Stimulated activated CD8-positive, alpha-beta memory T cell treated with anti-CD3 and anti-CD28 coated beads, Interleukin-4, amount 100 ng/mL, for 4 hours (primary cell): Measurements from ENCODE around the gene SVOPL.

Experiments used
- DNase-seq, 2 donors: peaks; one replicate each; pipeline ENCODE4 v3.0.0-alpha.2; 2020; ENCODE audit warnings: low read depth in 2 of 2, low spot score in 1 of 2

SVOPL gene

DNA sequence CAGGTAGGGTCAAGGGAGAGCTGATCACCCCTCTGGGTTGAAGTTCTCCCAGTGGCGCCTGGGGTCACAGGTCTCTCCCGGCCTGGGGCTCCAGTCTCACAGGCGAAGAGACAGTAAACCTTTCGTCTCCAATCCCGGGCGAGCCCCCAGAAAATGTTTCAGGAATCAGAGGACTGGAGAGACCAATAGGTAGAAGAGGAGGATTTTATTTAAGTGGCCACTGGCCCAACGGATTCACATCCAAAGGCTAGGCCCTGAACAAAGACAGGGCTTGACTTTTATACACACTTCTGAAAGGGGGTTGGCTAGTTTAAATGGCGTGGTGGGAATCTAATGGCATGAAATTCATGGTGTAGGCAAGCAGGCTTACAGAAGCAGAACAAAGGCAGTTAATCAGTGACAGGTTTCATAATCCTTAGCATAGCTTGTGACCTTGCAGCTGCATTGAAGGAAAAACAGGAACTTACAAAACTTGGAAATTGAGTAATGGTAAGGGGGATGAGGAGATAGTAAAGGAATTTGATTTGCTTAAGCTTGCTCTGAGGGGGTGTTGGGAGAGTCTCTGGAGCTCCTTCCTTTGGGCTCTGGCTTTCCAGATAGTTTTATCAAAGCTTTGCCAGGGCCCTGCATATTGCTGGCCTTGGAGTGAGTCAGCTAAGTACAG, 135.6 kb downstream of the SVOPL start:
- no peak for DNase-seq

- no peak for DNase-seq
Measured at GRCh38 chr7:138565071-138565450, 136.1 kb downstream of the SVOPL start.

DNA sequence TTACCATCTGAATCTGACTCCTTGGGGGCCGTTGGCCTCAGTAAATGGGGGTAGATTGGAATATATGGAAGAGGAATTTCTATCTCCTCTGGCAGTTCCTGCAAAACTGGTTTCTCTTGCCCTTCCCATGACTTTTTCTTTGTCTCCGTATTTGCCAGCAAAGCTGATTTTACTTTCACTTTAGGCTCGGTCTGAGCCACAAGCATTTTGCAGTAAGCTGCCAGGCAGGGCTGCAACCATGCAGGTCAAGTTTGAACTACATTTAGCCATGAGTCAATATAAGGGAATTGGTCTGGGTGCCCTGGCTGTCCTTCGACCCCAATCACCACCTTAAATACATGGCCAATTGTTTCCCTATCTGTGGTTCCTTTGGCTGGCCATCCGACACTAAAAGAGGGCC, 136.8 kb downstream of the SVOPL start:
- no peak for DNase-seq

- no peak for DNase-seq
Measured at GRCh38 chr7:138563808-138564207, 137.4 kb downstream of the SVOPL start.

- DNase-seq: no peak
Measured at GRCh38 chr7:138559448-138559847, 141.7 kb downstream of the SVOPL start.

DNA sequence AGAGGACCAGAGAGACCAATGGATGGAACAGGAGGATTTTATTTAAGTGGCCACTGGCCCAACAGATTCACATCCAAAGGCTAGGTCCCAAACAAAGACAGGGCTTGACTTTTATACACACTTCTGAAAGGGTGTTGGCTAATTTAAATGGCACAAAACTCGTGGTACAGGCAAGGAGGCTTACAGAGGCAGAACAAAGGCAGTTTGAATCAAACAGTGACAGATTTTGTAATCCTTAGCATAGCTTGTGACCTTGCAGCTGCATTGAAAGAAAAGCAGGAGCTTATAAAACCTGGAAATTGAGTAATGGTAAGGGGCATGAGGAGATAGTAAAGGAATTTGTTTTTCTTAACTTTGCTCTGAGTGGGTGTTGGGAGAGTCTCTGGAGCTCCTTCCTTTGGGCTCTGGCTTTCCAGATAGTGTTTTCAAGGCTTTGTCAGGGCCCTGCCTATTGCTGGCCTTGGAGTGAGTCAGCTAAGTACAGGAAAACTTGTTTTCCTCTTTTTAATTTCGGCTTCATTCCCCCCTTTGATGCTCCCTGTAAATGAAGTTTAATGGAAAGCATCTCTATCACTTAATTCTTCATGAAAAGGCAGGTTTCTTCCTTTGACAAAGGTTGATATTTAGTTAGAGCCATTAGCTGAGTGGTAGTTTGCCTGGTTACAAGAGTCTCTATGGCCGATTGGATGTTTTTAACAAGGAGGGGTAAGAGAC, 144.2 kb downstream of the SVOPL start:
- DNase-seq: no peak

GRCh38 chr7:138555684-138556083, 145.5 kb downstream of the SVOPL start:
- no peak for DNase-seq

DNA sequence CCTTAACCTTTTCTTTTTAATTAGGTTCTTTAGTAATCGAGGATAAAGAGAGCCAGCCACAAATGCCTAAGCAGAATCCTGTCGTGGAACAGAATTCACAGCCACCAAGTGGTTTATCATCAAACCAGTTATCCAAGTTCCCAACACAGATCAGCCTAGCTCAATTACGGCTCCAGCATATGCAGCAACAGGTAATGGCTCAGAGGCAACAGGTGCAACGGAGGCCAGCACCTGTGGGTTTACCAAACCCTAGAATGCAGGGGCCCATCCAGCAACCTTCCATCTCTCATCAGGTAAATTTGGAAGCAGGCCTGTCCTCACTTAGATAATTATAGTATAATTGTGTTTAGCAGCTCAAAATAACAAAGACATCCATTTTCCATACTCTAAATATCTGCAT, 146.5 kb downstream of the SVOPL start:
- DNase-seq: no peak

GRCh38 chr7:138553805-138554204, 147.4 kb downstream of the SVOPL start:
- no peak for DNase-seq

DNA sequence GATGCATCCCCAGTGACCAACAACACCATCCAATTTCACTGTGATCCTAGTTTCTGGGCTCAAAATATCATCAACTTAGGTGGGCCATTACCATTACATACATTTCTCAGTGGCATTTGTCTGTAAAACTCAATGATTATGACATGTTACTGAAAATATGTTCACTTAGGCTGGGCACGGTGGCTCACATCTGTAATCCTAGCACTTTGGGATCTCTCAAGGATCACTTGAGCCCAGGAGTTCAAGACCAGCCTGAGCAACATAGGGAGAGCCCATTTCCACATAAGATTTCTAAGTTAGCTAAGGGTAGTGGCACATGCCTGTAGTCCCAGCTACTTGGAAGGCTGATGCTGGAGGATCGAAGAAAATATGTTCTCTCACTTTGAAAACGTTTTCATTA, 150.1 kb downstream of the SVOPL start:
- no peak for DNase-seq

DNA sequence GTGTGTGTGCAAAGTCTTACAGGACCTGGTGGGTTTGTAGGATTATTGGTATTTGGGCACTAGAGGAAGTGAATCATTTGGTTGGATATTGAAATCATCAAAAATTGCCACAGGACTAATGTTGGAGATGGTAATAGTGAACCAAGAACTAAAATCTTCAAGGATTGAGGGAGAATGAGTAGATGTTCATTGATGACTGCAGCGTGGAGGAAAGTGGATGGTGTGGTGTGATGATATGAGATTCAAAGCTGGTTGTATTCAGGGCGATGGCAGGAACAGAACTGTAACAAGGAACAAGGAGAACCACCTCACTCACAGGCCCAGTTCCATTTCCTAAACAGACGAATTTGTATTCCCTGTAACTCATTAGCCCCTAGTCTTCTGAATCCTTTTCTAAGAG, 150.8 kb downstream of the SVOPL start:
- no peak for DNase-seq

DNA sequence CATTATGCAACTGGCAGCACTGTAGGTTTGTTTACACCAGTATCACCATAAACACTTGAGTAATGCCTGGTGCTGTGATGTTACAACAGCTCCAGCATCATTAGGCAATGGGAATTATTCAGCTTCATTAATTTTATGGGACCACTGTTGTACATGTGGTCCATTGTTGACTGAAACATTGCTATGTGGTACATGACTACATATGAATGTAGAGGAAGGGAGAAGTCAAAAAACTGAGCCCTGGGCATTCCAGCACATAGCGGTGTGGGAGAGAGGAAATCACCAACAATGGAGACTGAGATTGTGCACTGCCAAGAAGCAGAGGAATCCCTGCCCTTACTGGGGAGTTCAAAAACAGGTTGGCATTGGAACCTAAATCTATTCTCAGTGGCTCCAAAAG, 152.1 kb downstream of the SVOPL start:
- DNase-seq: no peak

GRCh38 chr7:138546829-138547228, 154.3 kb downstream of the SVOPL start:
- DNase-seq: no peak

DNA sequence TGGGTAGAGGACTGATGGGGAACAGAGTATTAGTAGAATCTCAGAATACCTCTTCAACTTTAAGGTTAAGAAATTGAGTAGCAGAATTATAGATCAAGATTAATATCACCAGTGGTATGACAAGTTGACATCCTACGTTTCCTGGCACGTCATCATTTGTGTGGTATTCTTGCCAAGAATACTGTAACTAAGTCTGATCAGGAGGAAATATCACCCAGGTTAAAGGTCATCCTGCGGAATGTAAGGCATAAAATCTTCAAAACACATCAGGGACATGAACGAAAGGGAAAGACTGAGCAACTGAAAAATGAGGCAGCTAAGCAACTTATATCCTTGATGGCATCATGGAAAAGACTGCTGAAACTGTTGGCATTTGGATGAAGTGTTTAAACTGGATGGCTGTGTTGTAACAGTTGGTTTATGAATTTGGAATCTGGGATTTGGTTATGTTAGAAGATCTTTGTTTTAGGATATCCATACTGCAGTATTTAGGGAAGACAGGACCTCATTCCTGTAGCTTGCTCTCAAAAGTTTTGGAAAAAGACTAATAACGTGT, 155.0 kb downstream of the SVOPL start:
- no peak for DNase-seq

DNA sequence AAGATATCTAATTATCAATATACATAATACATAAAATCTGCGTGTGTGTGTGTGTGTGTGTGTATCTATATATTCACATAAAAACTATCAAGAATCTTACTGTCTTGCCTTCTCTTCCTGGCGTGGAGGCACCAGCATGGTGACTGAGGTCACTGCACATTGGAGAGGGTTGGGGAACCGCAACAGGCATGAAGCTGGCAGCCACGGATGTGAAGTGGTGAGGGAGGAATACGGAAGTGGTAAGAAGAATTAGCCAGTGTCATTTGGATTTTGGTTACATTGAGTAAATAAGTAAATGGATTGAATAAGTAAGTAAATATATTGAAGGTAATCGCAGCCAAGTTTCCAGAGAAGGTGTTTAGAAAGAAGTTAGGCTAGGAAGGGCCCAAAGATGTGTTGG, 156.0 kb downstream of the SVOPL start:
- DNase-seq: no peak
